UCSD-AML1 (cell line): ENCODE measurements around the gene CNTRL.
"Not testable (repeated sequence)": the region's sequence is repeated elsewhere in the genome, so short reads cannot be mapped to it uniquely, and the experiment has no call there.

ENCODE experiments used
- DNase-seq: peaks from one replicate; lab custom pipeline; 2025; ENCODE audit not compliant: unreplicated experiment; lab: John Stamatoyannopoulos, UW

CNTRL gene

GRCh38 chr9:121125590-121125989, 50.8 kb downstream of the CNTRL start:
- DNase-seq, result no peak

- not testable (repeated sequence) for DNase-seq
These were observed 54.6 kb downstream of the CNTRL start for GRCh38 chr9:121129384-121129783.

DNA sequence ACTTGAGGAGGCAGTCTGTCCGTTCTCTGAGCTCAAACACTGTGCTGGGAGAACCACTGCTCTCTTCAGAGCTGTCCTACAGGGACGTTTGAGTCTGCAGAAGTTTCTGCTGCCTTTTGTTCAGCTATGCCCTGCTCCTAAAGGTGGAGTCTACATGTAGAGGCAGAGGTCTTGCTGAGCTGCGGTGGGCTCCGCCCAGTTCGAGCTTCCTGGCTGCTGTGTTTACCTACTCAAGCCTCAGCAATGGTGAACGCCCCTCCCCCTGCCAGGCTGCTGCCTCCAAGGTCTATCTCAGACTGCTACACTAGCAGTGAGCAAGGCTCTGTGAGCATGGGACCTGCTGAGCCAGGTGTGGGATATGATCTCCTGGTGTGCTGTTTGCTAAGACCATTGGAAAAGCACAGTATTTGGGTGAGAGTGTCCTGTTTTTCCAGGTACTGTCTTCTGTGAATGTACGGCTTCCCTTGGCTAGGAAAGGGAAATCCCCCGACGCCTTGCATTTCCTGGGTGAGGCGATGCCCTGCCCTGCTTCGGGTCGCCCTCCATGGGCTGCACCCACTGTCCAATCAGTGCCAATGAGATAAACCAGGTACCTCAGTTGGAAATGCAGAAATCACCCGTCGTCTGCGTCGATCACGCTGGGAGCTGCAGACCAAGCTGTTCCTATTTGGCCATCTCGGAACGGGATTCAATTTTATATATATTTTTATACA, 58.5 kb downstream of the CNTRL start:
- peak; percentile 17 for DNase-seq

DNA sequence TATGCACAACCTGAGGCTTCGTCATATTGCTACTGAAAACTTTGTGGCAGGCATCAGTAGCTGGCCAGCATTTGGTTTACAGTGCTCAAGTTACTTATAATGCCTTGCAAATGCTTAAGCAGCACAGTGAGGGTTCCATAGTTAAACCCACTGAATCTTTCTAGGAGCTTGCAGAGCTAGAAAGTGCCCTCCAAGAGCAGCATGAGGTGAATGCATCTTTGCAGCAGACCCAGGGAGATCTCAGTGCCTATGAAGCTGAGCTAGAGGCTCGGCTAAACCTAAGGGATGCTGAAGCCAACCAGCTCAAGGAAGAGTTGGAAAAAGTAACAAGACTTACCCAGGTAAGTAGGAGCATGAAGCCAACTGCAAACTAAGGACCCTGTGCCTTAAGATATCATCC, 60.9 kb downstream of the CNTRL start:
- DNase-seq, result no peak

GRCh38 chr9:121138561-121138960, 63.8 kb downstream of the CNTRL start:
- DNase-seq, result no peak

DNA sequence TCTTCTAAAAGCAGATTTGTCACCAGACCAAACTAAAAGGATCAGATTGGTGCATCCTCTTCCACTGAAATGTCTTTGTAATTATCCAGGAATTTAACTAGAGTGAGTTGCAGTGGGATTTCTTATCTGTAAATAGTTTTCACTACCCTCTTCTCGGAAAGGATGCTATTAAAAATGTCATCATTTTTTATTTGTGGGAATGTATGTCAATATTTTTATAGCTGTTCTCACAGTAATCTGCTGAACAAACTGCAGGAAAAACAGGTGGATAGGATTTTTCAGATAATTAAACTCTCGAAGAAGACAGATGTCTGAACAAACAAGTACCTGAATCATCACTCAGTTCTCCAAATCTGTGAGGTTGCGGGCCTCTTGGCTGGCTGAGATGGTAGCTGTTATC, 64.2 kb downstream of the CNTRL start:
- DNase-seq, result no peak

DNA sequence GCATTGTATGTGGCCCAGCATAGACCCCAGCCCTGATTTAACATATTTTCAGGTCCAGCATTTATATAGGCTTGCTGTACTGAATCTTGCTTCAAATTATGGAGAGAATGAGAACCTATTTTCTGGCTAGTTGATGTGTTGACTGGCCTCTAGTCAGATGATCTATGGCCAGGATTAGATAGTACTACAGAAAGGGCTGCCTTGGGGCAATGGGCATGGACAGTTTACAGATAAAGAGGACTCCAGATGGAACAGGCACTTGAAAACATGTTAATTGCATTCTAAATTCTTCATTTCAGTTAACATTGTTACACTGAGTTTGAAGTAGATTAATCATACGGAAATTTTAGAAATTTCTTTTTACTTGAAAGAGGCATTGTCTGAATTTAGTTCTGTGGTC, 65.4 kb downstream of the CNTRL start:
- no peak for DNase-seq

DNA sequence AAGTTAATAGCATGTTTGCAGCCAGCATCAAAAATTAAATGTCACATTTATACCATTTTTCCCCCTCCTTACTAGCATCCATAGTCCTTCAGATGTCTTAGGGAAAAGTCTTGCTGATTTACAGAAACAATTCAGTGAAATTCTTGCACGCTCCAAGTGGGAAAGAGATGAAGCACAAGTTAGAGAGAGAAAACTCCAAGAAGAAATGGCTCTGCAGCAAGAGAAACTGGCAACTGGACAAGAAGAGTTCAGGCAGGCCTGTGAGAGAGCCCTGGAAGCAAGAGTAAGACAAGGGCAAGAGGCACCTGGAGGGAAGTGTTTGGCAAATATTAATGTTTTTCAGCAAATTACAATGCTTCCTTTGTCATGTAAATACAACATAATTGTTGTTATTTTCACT, 66.6 kb downstream of the CNTRL start:
- no peak for DNase-seq

DNA sequence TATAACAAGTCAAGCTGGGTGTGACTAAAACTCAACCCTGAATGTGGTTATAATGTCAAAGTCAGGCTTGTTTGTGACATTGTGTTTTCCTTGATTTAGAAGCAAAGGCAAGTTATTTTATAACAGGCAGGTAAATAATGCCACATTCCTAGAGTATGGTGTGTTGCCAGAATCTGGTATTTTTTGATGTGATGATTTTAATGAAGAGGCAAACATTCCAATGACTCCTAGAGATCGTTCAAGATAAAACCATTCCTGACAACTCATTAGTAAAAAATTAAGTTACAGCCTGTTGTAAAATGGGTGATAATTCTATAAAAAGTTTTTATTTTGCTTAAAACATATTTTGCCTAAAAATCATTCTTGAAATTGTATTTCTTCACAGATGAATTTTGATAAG, 67.0 kb downstream of the CNTRL start:
- DNase-seq, result no peak

- DNase-seq, result no peak
These were observed 69.0 kb downstream of the CNTRL start for GRCh38 chr9:121143771-121144170.

DNA sequence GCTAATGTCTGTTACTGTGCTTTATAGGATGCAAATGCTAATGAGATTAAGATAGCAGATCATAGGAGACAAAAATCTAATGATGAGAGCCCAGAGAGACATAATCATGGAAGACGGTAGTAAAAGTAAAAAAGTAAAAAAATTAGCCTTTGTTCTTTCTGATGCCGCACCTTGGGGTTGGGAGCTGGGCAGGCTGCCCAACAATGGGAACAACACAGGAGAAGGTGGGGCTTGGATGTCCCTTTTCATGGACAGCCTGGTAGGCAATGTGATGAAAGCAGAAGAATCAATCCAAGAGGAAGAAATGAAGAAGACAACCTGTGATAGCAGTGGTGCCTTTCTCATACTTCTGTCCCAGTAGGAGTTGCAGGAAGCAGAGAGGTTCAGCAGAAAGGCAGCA, 69.7 kb downstream of the CNTRL start:
- no peak for DNase-seq

DNA sequence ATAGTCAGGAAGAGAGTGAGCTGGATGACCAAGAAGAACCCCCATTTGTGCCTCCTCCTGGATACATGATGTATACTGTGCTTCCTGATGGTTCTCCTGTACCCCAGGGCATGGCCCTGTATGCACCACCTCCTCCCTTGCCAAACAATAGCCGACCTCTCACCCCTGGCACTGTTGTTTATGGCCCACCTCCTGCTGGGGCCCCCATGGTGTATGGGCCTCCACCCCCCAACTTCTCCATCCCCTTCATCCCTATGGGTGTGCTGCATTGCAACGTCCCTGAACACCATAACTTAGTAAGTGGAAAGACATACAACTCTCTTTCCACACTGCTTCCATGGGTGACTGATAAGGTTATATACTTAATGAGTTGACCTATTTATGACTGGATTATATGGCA, 75.4 kb downstream of the CNTRL start:
- no peak for DNase-seq

- no peak for DNase-seq
These were observed 78.9 kb downstream of the CNTRL start for GRCh38 chr9:121153642-121154041.

DNA sequence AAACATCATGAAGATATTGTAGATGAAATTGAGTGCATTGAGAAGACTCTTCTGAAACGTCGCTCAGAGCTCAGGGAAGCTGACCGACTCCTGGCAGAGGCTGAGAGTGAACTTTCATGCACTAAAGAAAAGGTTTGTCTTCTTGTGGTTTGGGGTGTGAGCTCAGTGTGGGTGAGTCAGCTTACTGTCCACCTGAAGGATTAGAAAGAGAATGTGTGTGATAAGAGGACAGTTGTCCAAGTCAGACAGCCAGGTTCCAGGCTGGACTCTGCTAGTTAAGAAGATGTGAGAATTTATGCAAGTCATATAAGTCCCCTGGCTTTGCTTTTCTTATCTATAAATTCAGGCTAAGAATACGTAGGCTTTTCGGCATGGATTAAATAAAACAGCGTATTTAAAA, 80.0 kb downstream of the CNTRL start:
- no peak for DNase-seq

GRCh38 chr9:121156263-121156731, 81.5 kb downstream of the CNTRL start:
- no peak for DNase-seq

- DNase-seq, result no peak
These were observed 83.2 kb downstream of the CNTRL start for GRCh38 chr9:121157939-121158338.

DNA sequence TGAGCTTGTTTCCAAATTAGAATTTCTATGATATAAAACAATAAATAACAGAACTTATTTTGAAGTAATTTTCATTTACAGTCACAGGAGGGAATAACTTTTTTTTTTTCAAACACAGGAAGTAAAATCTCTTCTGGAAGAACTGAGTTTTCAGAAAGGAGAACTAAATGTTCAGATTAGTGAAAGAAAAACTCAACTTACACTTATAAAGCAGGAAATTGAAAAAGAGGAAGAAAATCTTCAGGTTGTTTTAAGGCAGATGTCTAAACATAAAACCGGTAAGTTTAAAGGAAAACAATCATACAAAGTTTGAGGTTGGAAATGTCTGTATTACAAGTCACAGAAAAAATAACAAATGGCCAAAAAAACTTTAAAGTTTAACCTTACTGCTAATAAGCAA, 85.3 kb downstream of the CNTRL start:
- no peak for DNase-seq

GRCh38 chr9:121168052-121168451, 93.3 kb downstream of the CNTRL start:
- DNase-seq, result no peak

- DNase-seq, result no peak
These were observed 94.4 kb downstream of the CNTRL start for GRCh38 chr9:121169094-121169601.

- no peak for DNase-seq
These were observed 96.5 kb downstream of the CNTRL start for GRCh38 chr9:121171236-121171635.

- DNase-seq, result no peak
These were observed 98.2 kb downstream of the CNTRL start for GRCh38 chr9:121172726-121173487.

DNA sequence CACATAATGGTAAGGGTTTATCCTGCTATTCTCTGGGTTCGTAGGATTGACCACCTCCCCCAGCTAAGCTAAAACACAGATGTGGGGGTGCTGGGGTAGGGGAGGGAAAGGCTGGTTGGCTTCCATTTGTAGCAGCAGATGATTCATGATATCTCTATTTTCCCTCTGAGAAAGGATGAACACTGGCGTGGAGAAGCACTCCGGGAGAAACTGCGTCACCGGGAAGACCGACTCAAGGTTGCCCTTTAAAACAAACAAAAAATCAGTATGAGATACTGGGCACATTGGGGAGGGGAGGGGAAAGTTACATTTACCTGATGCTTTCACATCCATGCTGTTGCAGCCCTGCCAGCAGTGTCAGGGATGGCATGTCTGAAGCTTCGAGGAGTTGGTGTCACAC, 98.7 kb downstream of the CNTRL start:
- DNase-seq, result no peak
